Endothelial cell of umbilical vein (primary cell): ENCODE data around the gene FRK.

Experiments
- EZH2 ChIP-seq: IDR thresholded peaks from 2 replicates; pipeline ENCODE4 v1.6.1; 2012; ENCODE audit warnings: borderline replicate concordance, low read depth, mild to moderate bottlenecking, moderate library complexity, low read length, inconsistent platforms; ENCODE audit not compliant: severe bottlenecking
- JUN ChIP-seq: IDR thresholded peaks from 2 replicates; pipeline ENCODE4 v1.6.1; 2011; ENCODE audit warnings: borderline replicate concordance, low read depth; ENCODE audit not compliant: insufficient read length, insufficient read depth
- POLR2A ChIP-seq: IDR thresholded peaks from 2 replicates; pipeline ENCODE4 v1.6.1; 2012; ENCODE audit warnings: low read depth, mild to moderate bottlenecking, control low read depth, low read length
- TF ChIP-seq, protein P1 (sequence below), 2 donors: IDR thresholded peaks; 1 replicate in 1 of 2; 2 replicates in 1 of 2; pipeline ENCODE4 v1.5.1; 2011; ENCODE audit warnings: low read length in 2 of 2, mild to moderate bottlenecking in 2 of 2, moderate library complexity in 2 of 2, control low read depth in 1 of 2, inconsistent platforms in 1 of 2, low read depth in 1 of 2; ENCODE audit not compliant: insufficient read depth in 1 of 2; ENCODE audit errors: extremely low read depth in 1 of 2
- TF ChIP-seq, protein P2 (sequence below): IDR thresholded peaks from 2 replicates; pipeline ENCODE4 v1.6.1; 2011; ENCODE audit not compliant: insufficient read depth, insufficient read length

DNA sequence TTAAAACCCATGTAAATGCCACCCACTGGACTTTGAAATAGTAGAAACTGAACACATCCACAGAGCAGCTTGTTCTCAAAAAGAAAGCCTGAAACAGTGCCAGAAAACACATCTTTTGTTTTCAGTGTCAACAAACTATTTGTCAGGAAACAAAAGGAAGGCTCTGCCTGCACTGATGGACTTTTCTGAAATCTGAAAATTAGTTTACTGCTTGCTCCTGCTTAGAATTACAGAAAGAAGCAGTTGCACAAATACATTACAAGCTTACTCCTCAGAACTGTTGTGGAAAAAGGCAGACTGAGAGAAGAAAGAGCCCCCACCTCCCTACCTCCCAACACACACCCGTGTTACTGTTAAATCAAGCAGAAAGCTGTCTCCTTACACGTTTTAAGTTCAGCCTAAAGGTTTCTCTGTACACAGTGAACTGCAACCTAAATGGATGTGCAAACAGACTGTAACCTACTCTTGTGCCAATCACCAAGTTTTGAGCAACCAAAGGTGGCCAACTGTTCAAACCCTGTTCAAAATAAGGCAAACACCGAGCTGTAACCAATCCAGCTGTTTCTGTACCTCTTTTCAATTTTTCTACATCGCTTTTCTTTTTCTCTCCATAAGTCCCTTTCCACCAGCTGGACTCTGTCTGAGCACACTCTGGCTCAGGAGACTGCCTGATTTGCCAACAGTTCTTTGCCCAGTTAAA, 43.7 kb downstream of the FRK start:
- TF ChIP-seq, protein P1, sequence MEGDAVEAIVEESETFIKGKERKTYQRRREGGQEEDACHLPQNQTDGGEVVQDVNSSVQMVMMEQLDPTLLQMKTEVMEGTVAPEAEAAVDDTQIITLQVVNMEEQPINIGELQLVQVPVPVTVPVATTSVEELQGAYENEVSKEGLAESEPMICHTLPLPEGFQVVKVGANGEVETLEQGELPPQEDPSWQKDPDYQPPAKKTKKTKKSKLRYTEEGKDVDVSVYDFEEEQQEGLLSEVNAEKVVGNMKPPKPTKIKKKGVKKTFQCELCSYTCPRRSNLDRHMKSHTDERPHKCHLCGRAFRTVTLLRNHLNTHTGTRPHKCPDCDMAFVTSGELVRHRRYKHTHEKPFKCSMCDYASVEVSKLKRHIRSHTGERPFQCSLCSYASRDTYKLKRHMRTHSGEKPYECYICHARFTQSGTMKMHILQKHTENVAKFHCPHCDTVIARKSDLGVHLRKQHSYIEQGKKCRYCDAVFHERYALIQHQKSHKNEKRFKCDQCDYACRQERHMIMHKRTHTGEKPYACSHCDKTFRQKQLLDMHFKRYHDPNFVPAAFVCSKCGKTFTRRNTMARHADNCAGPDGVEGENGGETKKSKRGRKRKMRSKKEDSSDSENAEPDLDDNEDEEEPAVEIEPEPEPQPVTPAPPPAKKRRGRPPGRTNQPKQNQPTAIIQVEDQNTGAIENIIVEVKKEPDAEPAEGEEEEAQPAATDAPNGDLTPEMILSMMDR (IDR thresholded peaks at IDR 0.05; ENCODE audit: extremely low read depth in 1 of 2, insufficient read depth in 1 of 2, low read depth in 1 of 2, low read length in 2 of 2): no peak
- no peak for TF ChIP-seq JUN
- no peak for TF ChIP-seq EZH2
- TF ChIP-seq, protein P2, sequence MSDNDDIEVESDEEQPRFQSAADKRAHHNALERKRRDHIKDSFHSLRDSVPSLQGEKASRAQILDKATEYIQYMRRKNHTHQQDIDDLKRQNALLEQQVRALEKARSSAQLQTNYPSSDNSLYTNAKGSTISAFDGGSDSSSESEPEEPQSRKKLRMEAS: no peak
- TF ChIP-seq POLR2A: no peak
